ENCODE data around the gene TMED4.

DNA sequence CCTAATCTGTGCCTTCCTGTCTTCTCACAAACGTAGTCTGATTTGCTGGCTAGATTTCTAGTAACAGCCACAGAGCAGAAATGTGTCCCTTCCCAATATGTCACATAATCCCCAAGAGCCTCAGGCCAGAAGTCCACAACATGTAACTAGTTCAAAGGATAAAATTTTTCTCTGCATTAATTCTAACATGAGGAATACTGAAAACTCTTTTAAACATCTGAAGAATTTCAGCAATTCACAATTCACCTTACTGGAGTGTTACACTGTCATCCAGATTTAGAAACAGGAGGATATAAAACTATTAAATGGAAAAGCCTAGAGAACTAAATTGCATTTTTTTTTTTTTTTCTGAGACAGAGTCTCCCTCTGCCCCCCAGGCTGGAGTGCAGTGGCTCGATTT lies 5.8 kb downstream of the TMED4 start:
- TF ChIP-seq CTCF (conservative IDR thresholded peaks at IDR 0.05; ENCODE audit: low read depth, low read length) (no peak), EZH2 (IDR thresholded peaks at IDR 0.05; ENCODE audit: borderline replicate concordance, low read depth, low read length, poor library complexity, severe bottlenecking) (no peak)
